Activated CD4-positive, alpha-beta T cell treated with anti-CD3 and anti-CD28 coated beads, Interleukin-2, Interleukin-4, amounts not matched to agents 100 ng/mL and 50 ng/mL, durations not matched to agents 16 hours and 8 hours (primary cell): ENCODE results near the gene PARVA.

Experiments
- DNase-seq: peaks from one replicate; pipeline ENCODE4 v3.0.0-alpha.2; 2020; ENCODE audit warnings: low spot score

The PARVA gene

GRCh38 chr11:12528487-12528886 lies 151.1 kb downstream of the PARVA start:
- DNase-seq, result no peak

GRCh38 chr11:12529041-12529440 lies 151.7 kb downstream of the PARVA start:
- no peak for DNase-seq

- no peak for DNase-seq
Observed at GRCh38 chr11:12529793-12530192, 152.4 kb downstream of the PARVA start.

- DNase-seq, result no peak
Observed at GRCh38 chr11:12531020-12531419, 153.6 kb downstream of the PARVA start.

GRCh38 chr11:12531681-12532080 lies 154.3 kb downstream of the PARVA start:
- no peak for DNase-seq

GRCh38 chr11:12532580-12532979 lies 155.2 kb downstream of the PARVA start:
- DNase-seq, result no peak

GRCh38 chr11:12534549-12534948 lies 157.2 kb downstream of the PARVA start:
- DNase-seq, result no peak

- DNase-seq, result no peak
Observed at GRCh38 chr11:12535321-12535720, 157.9 kb downstream of the PARVA start.

GRCh38 chr11:12536566-12536965 lies 159.2 kb downstream of the PARVA start:
- no peak for DNase-seq

- no peak for DNase-seq
Observed at GRCh38 chr11:12537778-12538401, 160.5 kb downstream of the PARVA start.

GRCh38 chr11:12538889-12539421 lies 161.6 kb downstream of the PARVA start:
- DNase-seq, result no peak

- no peak for DNase-seq
Observed at GRCh38 chr11:12539572-12539971, 162.2 kb downstream of the PARVA start.

- no peak for DNase-seq
Observed at GRCh38 chr11:12540075-12540680, 162.8 kb downstream of the PARVA start.

- no peak for DNase-seq
Observed at GRCh38 chr11:12540913-12541582, 163.7 kb downstream of the PARVA start.

- DNase-seq, result no peak
Observed at GRCh38 chr11:12541583-12542151, 164.3 kb downstream of the PARVA start.

GRCh38 chr11:12542186-12542935 lies 165.0 kb downstream of the PARVA start:
- DNase-seq, result no peak

- DNase-seq, result no peak
Observed at GRCh38 chr11:12543596-12544415, 166.4 kb downstream of the PARVA start.

- DNase-seq, result no peak
Observed at GRCh38 chr11:12544986-12545775, 167.8 kb downstream of the PARVA start.

- DNase-seq, result no peak
Observed at GRCh38 chr11:12546122-12546521, 168.8 kb downstream of the PARVA start.

GRCh38 chr11:12546660-12547059 lies 169.3 kb downstream of the PARVA start:
- no peak for DNase-seq
